Upper lobe of left lung (tissue), 6 donors: Measurements from ENCODE around the gene PLAC8L1. TPM values are rescaled to one million over a fixed set of nuclear protein-coding genes. Genes with fewer than 3 reads are reported as not detected.

ENCODE experiments used
- ATAC-seq, 2 donors: fragments of 200-7000 bp; cut with Tn5 transposase; one replicate each; pipeline ENCODE4 v1.9.1; 2022; ENCODE audit warnings: mild to moderate bottlenecking in 2 of 2, moderate library complexity in 2 of 2; ENCODE audit not compliant: low FRiP score in 2 of 2
- DNase-seq, 2 donors: peaks; one replicate each; pipeline ENCODE4 v3.0.0-alpha.2; 2019 to 2020
- H3K27ac ChIP-seq, 4 donors: fragments of 200-600 bp; sonication (generic); one replicate each; pipeline ENCODE4 v1.5.1; 2016 to 2019
- H3K27me3 ChIP-seq, 4 donors: fragments of 200-600 bp; sonication (generic); one replicate each; pipeline ENCODE4 v1.5.1; 2017 to 2019
- H3K36me3 ChIP-seq, 4 donors: fragments of 200-600 bp; sonication (generic); one replicate each; pipeline ENCODE4 v1.5.1; 2016 to 2019
- H3K4me1 ChIP-seq, 4 donors: fragments of 200-600 bp; sonication (generic); one replicate each; pipeline ENCODE4 v1.5.1; 2018 to 2019
- H3K4me3 ChIP-seq, 4 donors: fragments of 200-600 bp; sonication (generic); one replicate each; pipeline ENCODE4 v1.5.1; 2017 to 2019; ENCODE audit warnings: mild to moderate bottlenecking in 2 of 4, moderate library complexity in 1 of 4
- H3K9me3 ChIP-seq, 4 donors: fragments of 200-600 bp; sonication (generic); one replicate each; pipeline ENCODE4 v1.5.1; 2018 to 2019
- CTCF ChIP-seq, 6 experiments: fragments of 450-650 bp in 4 of 6; fragments of 200-600 bp in 2 of 6; sonication (generic) in 2 of 6; IDR thresholded peaks; one replicate each; pipeline ENCODE4 v1.5.1; 2016 to 2019; ENCODE audit warnings: antibody characterized with exemption in 6 of 6
- EP300 ChIP-seq, 4 donors: sonication (generic); formaldehyde crosslinking; IDR thresholded peaks; one replicate each; pipeline ENCODE4 v1.5.1; 2017; ENCODE audit warnings: antibody characterized with exemption in 4 of 4, control low read depth in 2 of 4
- POLR2A ChIP-seq, 4 donors: fragments of 450-650 bp; IDR thresholded peaks; one replicate each; pipeline ENCODE4 v1.5.1; 2016 to 2017; ENCODE audit warnings: antibody characterized with exemption in 4 of 4, mild to moderate bottlenecking in 2 of 4
- POLR2AphosphoS5 ChIP-seq, 2 donors: sonication (generic); formaldehyde crosslinking; IDR thresholded peaks; one replicate each; pipeline ENCODE4 v1.5.1; 2017; ENCODE audit warnings: antibody characterized with exemption in 2 of 2
- WGBS, 2 donors: methylation state at CpG; one replicate each; pipeline ENCODE4 v1.1.5; 2017 to 2018; 5-methylcytosine and 5-hydroxymethylcytosine counted together
- total RNA-seq, 6 donors: library from RNA; depleted of rRNA in 4 of 6; stranded (reverse); fragments of >200 nt in 4 of 6; gene quantifications; one replicate each; pipeline versions ENCODE4 v1.1.0 to v1.2.1, GENCODE V29; 2016 to 2021
- donor health status: DM: no; HTN: no; CAD: no; lungs with moderate emphysema.
- donor health status: DM: no; HTN: yes; CAD: no; lungs with severe emphysema.

Gene PLAC8L1
- total RNA-seq, 6 donors from 2014 or later: 1.3 TPM; not detected in 5

GRCh38 chr5:146084376-146084775 is 21.0 kb downstream of the PLAC8L1 start:
- ATAC-seq: no peak

GRCh38 chr5:146082798-146083197 is 22.6 kb downstream of the PLAC8L1 start:
- H3K4me1 ChIP-seq: no peaks in the 10 kb centered on the region
- no peak for DNase-seq
- no peaks in the 10 kb centered on the region for H3K36me3 ChIP-seq
- ATAC-seq: no peak
- no peaks in the 10 kb centered on the region for H3K9me3 ChIP-seq
- no peak overlapping the region for H3K4me3 ChIP-seq
- TF ChIP-seq EP300 (IDR thresholded peaks at IDR 0.05): no peak
- no peak for TF ChIP-seq CTCF (IDR thresholded peaks at IDR 0.05)
- TF ChIP-seq POLR2A (IDR thresholded peaks at IDR 0.05): no peak
- TF ChIP-seq POLR2AphosphoS5 (IDR thresholded peaks at IDR 0.05): no peak
- no peak overlapping the region for H3K27ac ChIP-seq
- WGBS, 2 donors: 78 to 97% methylated on average over 3 of the region's 3 CpGs
- H3K27me3 ChIP-seq: no peaks in the 10 kb centered on the region

More at GRCh38 chr5:146084376-146084775, 21.0 kb downstream of the PLAC8L1 start:
- Histone ChIP-seq H3K4me1 (no peaks in the 10 kb centered on the region), H3K27ac (no peak overlapping the region), H3K36me3 (no peaks in the 10 kb centered on the region), H3K9me3 (no peaks in the 10 kb centered on the region), H3K4me3 (no peak overlapping the region), H3K27me3 (no peaks in the 10 kb centered on the region)
- TF ChIP-seq POLR2AphosphoS5 (IDR thresholded peaks at IDR 0.05) (no peak), EP300 (IDR thresholded peaks at IDR 0.05) (no peak), CTCF (IDR thresholded peaks at IDR 0.05) (no peak), POLR2A (IDR thresholded peaks at IDR 0.05) (no peak)
- 95 to 97% methylated on average over 4 of the region's 4 CpGs for WGBS, 2 donors
- DNase-seq: no peak

GRCh38 chr5:146081556-146081955 is 23.8 kb downstream of the PLAC8L1 start:
- 51 to 66% methylated on average over 6 of the region's 6 CpGs for WGBS, 2 donors
- TF ChIP-seq POLR2A (IDR thresholded peaks at IDR 0.05) (no peak), POLR2AphosphoS5 (IDR thresholded peaks at IDR 0.05) (no peak), EP300 (IDR thresholded peaks at IDR 0.05) (no peak), CTCF (IDR thresholded peaks at IDR 0.05) (no peak)
- Histone ChIP-seq H3K4me3 (no peak overlapping the region), H3K27me3 (no peaks in the 10 kb centered on the region), H3K27ac (no peak overlapping the region), H3K9me3 (no peaks in the 10 kb centered on the region), H3K4me1 (no peaks in the 10 kb centered on the region), H3K36me3 (no peaks in the 10 kb centered on the region)
- DNase-seq (no peak), ATAC-seq (no peak)

GRCh38 chr5:146079695-146080373 is 25.5 kb downstream of the PLAC8L1 start:
- no peak for DNase-seq
- Histone ChIP-seq H3K9me3 (no peaks in the 10 kb centered on the region), H3K27me3 (no peaks in the 10 kb centered on the region), H3K4me3 (no peak overlapping the region), H3K36me3 (no peaks in the 10 kb centered on the region), H3K27ac (no peak overlapping the region), H3K4me1 (no peaks in the 10 kb centered on the region)
- ATAC-seq: no peak
- TF ChIP-seq EP300 (IDR thresholded peaks at IDR 0.05) (no peak), CTCF (IDR thresholded peaks at IDR 0.05) (no peak), POLR2AphosphoS5 (IDR thresholded peaks at IDR 0.05) (no peak), POLR2A (IDR thresholded peaks at IDR 0.05) (no peak)
- WGBS, 2 donors: 47 to 49% methylated on average over 7 of the region's 7 CpGs

- no peak overlapping the region for H3K4me3 ChIP-seq
- ATAC-seq: no peak
- no peaks in the 10 kb centered on the region for H3K4me1 ChIP-seq
- no peaks in the 10 kb centered on the region for H3K36me3 ChIP-seq
- 58 to 66% methylated on average over 2 of the region's 2 CpGs for WGBS, 2 donors
- TF ChIP-seq POLR2AphosphoS5 (IDR thresholded peaks at IDR 0.05) (no peak), CTCF (IDR thresholded peaks at IDR 0.05) (no peak), EP300 (IDR thresholded peaks at IDR 0.05) (no peak)
- no peak overlapping the region for H3K27ac ChIP-seq
- no peaks in the 10 kb centered on the region for H3K27me3 ChIP-seq
- H3K9me3 ChIP-seq: no peaks in the 10 kb centered on the region
- no peak for DNase-seq
Observed at GRCh38 chr5:146078566-146078965, 26.8 kb downstream of the PLAC8L1 start.
